ENCODE measurements around the gene SPATA24. TPM values are rescaled to one million over a fixed set of nuclear protein-coding genes. Genes with fewer than 3 reads are reported as not detected.
"Not testable (repeated sequence)": the region's sequence is repeated elsewhere in the genome, so short reads cannot be mapped to it uniquely, and the experiment has no call there.

SPATA24 gene
- total and polyA plus RNA-seq, 2 experiments from 2014 or later = 12.8 to 45.3 TPM

GRCh38 chr5:139358064-139358463 is 45.8 kb downstream of the SPATA24 start:
- H3K4me1 ChIP-seq (ENCODE audit: low read depth) = no peaks in the 10 kb centered on the region
- no peaks in the 10 kb centered on the region for H3K9me3 ChIP-seq (ENCODE audit: low read depth)
- TF ChIP-seq, protein P1, sequence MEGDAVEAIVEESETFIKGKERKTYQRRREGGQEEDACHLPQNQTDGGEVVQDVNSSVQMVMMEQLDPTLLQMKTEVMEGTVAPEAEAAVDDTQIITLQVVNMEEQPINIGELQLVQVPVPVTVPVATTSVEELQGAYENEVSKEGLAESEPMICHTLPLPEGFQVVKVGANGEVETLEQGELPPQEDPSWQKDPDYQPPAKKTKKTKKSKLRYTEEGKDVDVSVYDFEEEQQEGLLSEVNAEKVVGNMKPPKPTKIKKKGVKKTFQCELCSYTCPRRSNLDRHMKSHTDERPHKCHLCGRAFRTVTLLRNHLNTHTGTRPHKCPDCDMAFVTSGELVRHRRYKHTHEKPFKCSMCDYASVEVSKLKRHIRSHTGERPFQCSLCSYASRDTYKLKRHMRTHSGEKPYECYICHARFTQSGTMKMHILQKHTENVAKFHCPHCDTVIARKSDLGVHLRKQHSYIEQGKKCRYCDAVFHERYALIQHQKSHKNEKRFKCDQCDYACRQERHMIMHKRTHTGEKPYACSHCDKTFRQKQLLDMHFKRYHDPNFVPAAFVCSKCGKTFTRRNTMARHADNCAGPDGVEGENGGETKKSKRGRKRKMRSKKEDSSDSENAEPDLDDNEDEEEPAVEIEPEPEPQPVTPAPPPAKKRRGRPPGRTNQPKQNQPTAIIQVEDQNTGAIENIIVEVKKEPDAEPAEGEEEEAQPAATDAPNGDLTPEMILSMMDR (IDR thresholded peaks at IDR 0.05; ENCODE audit: low read depth, low read length) = no peak
- no peak overlapping the region for H3K4me3 ChIP-seq
- no peak for DNase-seq (ENCODE audit: low read depth in 1 of 2, low spot score in 1 of 2)
- peaks cover 5% of the 10 kb centered on the region for H3K36me3 ChIP-seq
- no peaks in the 10 kb centered on the region for H3K27me3 ChIP-seq
- H3K27ac ChIP-seq = no peak overlapping the region

DNA sequence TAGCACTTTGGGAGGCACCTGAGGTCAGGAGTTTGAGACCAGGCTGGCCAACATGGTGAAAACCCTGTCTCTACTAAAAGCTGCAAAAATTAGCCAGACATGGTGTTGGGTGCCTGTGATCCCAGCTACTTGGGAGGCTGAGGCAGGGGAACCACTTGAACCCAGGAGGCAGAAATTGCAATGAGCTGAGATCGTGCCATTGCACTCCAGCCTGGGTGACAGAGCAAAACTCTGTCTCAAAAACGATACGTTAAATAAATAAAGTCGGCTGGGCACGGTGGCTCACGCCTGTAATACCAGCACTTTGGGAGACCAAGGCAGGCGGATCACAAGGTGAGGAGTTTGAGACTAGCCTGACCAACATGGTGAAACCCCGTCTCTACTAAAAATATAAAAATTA is 48.0 kb downstream of the SPATA24 start:
- H3K36me3 ChIP-seq; DNase-seq (ENCODE audit: low read depth in 1 of 2, low spot score in 1 of 2); H3K27me3 ChIP-seq; H3K9me3 ChIP-seq (ENCODE audit: low read depth); H3K4me1 ChIP-seq (ENCODE audit: low read depth); H3K27ac ChIP-seq; H3K4me3 ChIP-seq: not testable (repeated sequence)

- Histone ChIP-seq H3K4me1 (ENCODE audit: low read depth) (no peaks in the 10 kb centered on the region), H3K9me3 (ENCODE audit: low read depth) (no peaks in the 10 kb centered on the region), H3K4me3 (no peak overlapping the region), H3K27ac (no peak overlapping the region), H3K27me3 (no peaks in the 10 kb centered on the region), H3K36me3 (peaks cover 5% of the 10 kb centered on the region)
- TF ChIP-seq, protein P1 (IDR thresholded peaks at IDR 0.05; ENCODE audit: low read depth, low read length) = no peak
- no peak for DNase-seq (ENCODE audit: low read depth in 1 of 2, low spot score in 1 of 2)
Measured at GRCh38 chr5:139354186-139354585, 49.7 kb downstream of the SPATA24 start.

- H3K4me1 ChIP-seq (ENCODE audit: low read depth); DNase-seq (ENCODE audit: low read depth in 1 of 2, low spot score in 1 of 2); H3K9me3 ChIP-seq (ENCODE audit: low read depth); H3K36me3 ChIP-seq; H3K4me3 ChIP-seq; H3K27me3 ChIP-seq; H3K27ac ChIP-seq: not testable (repeated sequence)
Measured at GRCh38 chr5:139347863-139348262, 56.0 kb downstream of the SPATA24 start.

Other genes starting within 250 kb of the SPATA24 start
- 42.4 and 49.8 TPM in 2 replicates for gene SIL1, start 205.7 kb downstream of the SPATA24 start, total RNA-seq
- 40.5 and 56.5 TPM in 2 replicates for gene SIL1, start 205.7 kb downstream of the SPATA24 start, polyA plus RNA-seq
- gene MATR3, start 110.3 kb downstream of the SPATA24 start, total RNA-seq = 237 and 293 TPM in 2 replicates
- gene MATR3, start 110.3 kb downstream of the SPATA24 start, polyA plus RNA-seq = 344 and 399 TPM in 2 replicates
- gene PAIP2, start 62.2 kb downstream of the SPATA24 start, total RNA-seq = 88.3 and 93.1 TPM in 2 replicates
- gene PAIP2, start 62.2 kb downstream of the SPATA24 start, polyA plus RNA-seq = 220 and 243 TPM in 2 replicates
- gene SLC23A1, start 20.8 kb downstream of the SPATA24 start, total RNA-seq = 0.81 TPM in 1 of 2 replicates, not detected in the other
- 0.06 and 0.37 TPM in 2 replicates for gene SLC23A1, start 20.8 kb downstream of the SPATA24 start, polyA plus RNA-seq
- gene MZB1, start 14.2 kb downstream of the SPATA24 start, total RNA-seq = 2.3 and 5.3 TPM in 2 replicates
- gene MZB1, start 14.2 kb downstream of the SPATA24 start, polyA plus RNA-seq = 1.3 and 4.0 TPM in 2 replicates
- 22.2 and 42.5 TPM in 2 replicates for gene PROB1, start 9.0 kb downstream of the SPATA24 start, total RNA-seq
- 15.2 and 20.5 TPM in 2 replicates for gene PROB1, start 9.0 kb downstream of the SPATA24 start, polyA plus RNA-seq
- 10.0 and 10.1 TPM in 2 replicates for gene DNAJC18, start 35.4 kb upstream of the SPATA24 start, total RNA-seq
- 17.4 and 37.2 TPM in 2 replicates for gene DNAJC18, start 35.4 kb upstream of the SPATA24 start, polyA plus RNA-seq
- gene ECSCR, start 58.7 kb upstream of the SPATA24 start, total RNA-seq = not detected in 2 replicates
- gene ECSCR, start 58.7 kb upstream of the SPATA24 start, polyA plus RNA-seq = 0.97 and 1.5 TPM in 2 replicates
- gene SMIM33, start 66.9 kb upstream of the SPATA24 start, total RNA-seq = not detected in 2 replicates
- gene SMIM33, start 66.9 kb upstream of the SPATA24 start, polyA plus RNA-seq = 0.10 TPM in 1 of 2 replicates, not detected in the other
- gene STING1, start 78.7 kb upstream of the SPATA24 start, total RNA-seq = 58.1 and 79.2 TPM in 2 replicates
- 59.9 and 69.0 TPM in 2 replicates for gene STING1, start 78.7 kb upstream of the SPATA24 start, polyA plus RNA-seq
- gene UBE2D2, start 157.2 kb upstream of the SPATA24 start, total RNA-seq = 225 and 338 TPM in 2 replicates
- gene UBE2D2, start 157.2 kb upstream of the SPATA24 start, polyA plus RNA-seq = 236 and 291 TPM in 2 replicates
- 91.9 and 122 TPM in 2 replicates for gene CXXC5, start 244.3 kb upstream of the SPATA24 start, total RNA-seq
- 70.4 and 79.4 TPM in 2 replicates for gene CXXC5, start 244.3 kb upstream of the SPATA24 start, polyA plus RNA-seq

All from cardiac muscle cell (in vitro differentiated cells and primary cell).